PC-9 (cell line): ENCODE data around the gene ADAT2. TPM values are rescaled to one million over a fixed set of nuclear protein-coding genes. Genes with fewer than 3 reads are reported as not detected.
A peak's percentile ranks its signal among the peaks of the same experiment; 100 is the strongest.

Experiments
- BruUV-seq: library from RNA; stranded (reverse); fragments of 400-500 nt; replicated peaks from 2 replicates; lab custom pipeline; 2021; lab: Mats Ljungman, UMichigan
- CTCF ChIA-PET: fragments of 300-600 bp; sonication (Branson Sonifier 250); formaldehyde crosslinking; loops from one replicate; lab custom pipeline; 2022; ENCODE audit warnings: antibody characterized with exemption; lab: Charles Lee
- POLR2A ChIA-PET: fragments of 300-600 bp; sonication (Branson Sonifier 250); formaldehyde crosslinking; loops from one replicate; lab custom pipeline; 2022; ENCODE audit warnings: antibody characterized with exemption; ENCODE audit not compliant: unreplicated experiment; lab: Charles Lee
- DNase-seq, 2 experiments: peaks; one replicate each; pipeline versions ENCODE4 v3.0.0 to v3.0.0-alpha.2; 2015 to 2022; ENCODE audit warnings: mixed read lengths in 1 of 2
- H2AFZ ChIP-seq: fragments of 200-600 bp; sonication (generic); 2 replicates; pipeline ENCODE4 v1.8.1; 2017; ENCODE audit warnings: antibody characterized with exemption
- H3F3A ChIP-seq: fragments of 200-600 bp; sonication (generic); 2 replicates; pipeline ENCODE4 v1.8.1; 2017; ENCODE audit warnings: antibody characterized with exemption, mild to moderate bottlenecking, low read depth; ENCODE audit not compliant: insufficient read depth
- H3K27ac ChIP-seq: fragments of 200-600 bp; sonication (generic); 2 replicates; pipeline ENCODE4 v1.6.1; 2016; ENCODE audit warnings: mixed run types
- H3K27me3 ChIP-seq: fragments of 200-600 bp; sonication (generic); 2 replicates; pipeline ENCODE4 v1.6.1; 2016; ENCODE audit warnings: low read depth, mixed run types; ENCODE audit not compliant: insufficient read depth
- H3K36me3 ChIP-seq: fragments of 200-600 bp; sonication (generic); 2 replicates; pipeline ENCODE4 v1.6.1; 2016; ENCODE audit warnings: low read depth, mixed run types
- H3K4me1 ChIP-seq: fragments of 200-600 bp; sonication (generic); replicated peaks from 2 replicates; pipeline ENCODE4 v1.6.1; 2016; ENCODE audit warnings: mixed run types; ENCODE audit not compliant: insufficient read depth
- H3K4me2 ChIP-seq: fragments of 200-600 bp; sonication (generic); 2 replicates; pipeline ENCODE4 v1.6.1; 2017; ENCODE audit warnings: mixed run types
- H3K4me3 ChIP-seq: fragments of 200-600 bp; sonication (generic); 2 replicates; pipeline ENCODE4 v1.6.1; 2016; ENCODE audit warnings: mixed run types
- H3K79me2 ChIP-seq: fragments of 200-600 bp; sonication (generic); 2 replicates; pipeline ENCODE4 v1.6.1; 2017; ENCODE audit warnings: low read depth, mixed run types
- H3K9me2 ChIP-seq: fragments of 200-600 bp; sonication (generic); 2 replicates; pipeline ENCODE4 v1.8.1; 2017; ENCODE audit warnings: mild to moderate bottlenecking; ENCODE audit not compliant: insufficient read depth
- H3K9me3 ChIP-seq: fragments of 200-600 bp; sonication (generic); 2 replicates; pipeline ENCODE4 v1.8.1; 2016; ENCODE audit warnings: low read depth; ENCODE audit not compliant: insufficient read depth
- H4K20me1 ChIP-seq: fragments of 200-600 bp; sonication (generic); 2 replicates; pipeline ENCODE4 v1.8.1; 2017; ENCODE audit not compliant: insufficient read depth
- CTCF ChIP-seq: fragments of 200-600 bp; sonication (generic); conservative IDR thresholded peaks from 2 replicates; pipeline ENCODE4 v1.6.1; 2017; ENCODE audit warnings: mixed run types, antibody characterized with exemption, mild to moderate bottlenecking, moderate library complexity
- EZH2 ChIP-seq: fragments of 200-600 bp; sonication (generic); IDR thresholded peaks from 2 replicates; pipeline ENCODE4 v1.8.0; 2017; ENCODE audit warnings: antibody characterized with exemption, low read depth
- intact Hi-C: fragments of 100-400 bp; cut with micrococcal nuclease; formaldehyde crosslinking; loops from one replicate; pipeline ENCODE4 v1.10.0; 2022; ENCODE audit not compliant: unreplicated experiment
- total RNA-seq: library from RNA; stranded (reverse); gene quantifications from 2 replicates; pipeline ENCODE4 v1.2.3, GENCODE V29; 2021

Gene ADAT2
- total RNA-seq, 1 experiment from 2014 or later, result 5.5 TPM

- H3K4me3 ChIP-seq, result no peak overlapping the region
- no peaks in the 10 kb centered on the region for H3K79me2 ChIP-seq
- no peaks in the 10 kb centered on the region for H3F3A ChIP-seq
- TF ChIP-seq EZH2 (no peak), CTCF (no peak)
- no peaks in the 10 kb centered on the region for H3K9me2 ChIP-seq
- H3K27ac ChIP-seq, result no peak overlapping the region
- H4K20me1 ChIP-seq, result no peaks in the 10 kb centered on the region
- ChIA-PET POLR2A (no interaction called here), CTCF (no interaction called here)
- H3K27me3 ChIP-seq, result no peaks in the 10 kb centered on the region
- peaks cover 19% of the 10 kb centered on the region for H3K36me3 ChIP-seq
- no peak overlapping the region for H3K4me2 ChIP-seq
- no TSS peak for BruUV-seq
- no peak for DNase-seq
- H2AFZ ChIP-seq, result no peak overlapping the region
- H3K9me3 ChIP-seq, result no peaks in the 10 kb centered on the region
- intact Hi-C loops, result no loop called here
- H3K4me1 ChIP-seq, result 0 out of 2 replicates have a peak, but pooled peaks cover 4% of the 10 kb centered on the region
Observed at GRCh38 chr6:143465546-143465945, 15.1 kb upstream of the ADAT2 start.

- Histone ChIP-seq H3F3A (no peaks in the 10 kb centered on the region; the same call in 1 of the 2 replicates), H3K4me3 (peak overlapping the region; percentile 3; the same call in 1 of the 2 replicates), H3K36me3 (peaks cover 2% of the 10 kb centered on the region), H3K27ac (peak overlapping the region; percentile 28), H3K9me3 (no peaks in the 10 kb centered on the region), H4K20me1 (no peaks in the 10 kb centered on the region), H2AFZ (no peak overlapping the region), H3K4me1 (peaks cover 19% of the 10 kb centered on the region), H3K27me3 (no peaks in the 10 kb centered on the region), H3K9me2 (no peaks in the 10 kb centered on the region), H3K4me2 (peak overlapping the region; percentile 56), H3K79me2 (peaks cover 8% of the 10 kb centered on the region; the same call in 1 of the 2 replicates)
- BruUV-seq, result no TSS peak
- TF ChIP-seq EZH2, result no peak
- no peak for TF ChIP-seq CTCF
- intact Hi-C loops, result no loop called here
- POLR2A ChIA-PET, result interaction anchor here (0.5 kb wide), 1 partner anchor 1024 kb away, joined by 10 read pairs; no protein-coding TSS in a partner anchor
- CTCF ChIA-PET, result interaction anchor here (0.6 kb wide), 1 partner anchor 81 kb away, joined by 3 read pairs; no protein-coding TSS in a partner anchor
- DNase-seq, result peak in 1 of 2 experiments; percentile 69
Observed at GRCh38 chr6:143457563-143458359, 7.3 kb upstream of the ADAT2 start.

GRCh38 chr6:143451531-143451930 lies 1.0 kb upstream of the ADAT2 start:
- Histone ChIP-seq H3K36me3 (no peaks in the 10 kb centered on the region), H3K9me3 (no peaks in the 10 kb centered on the region), H3F3A (no peaks in the 10 kb centered on the region; the same call in 1 of the 2 replicates), H3K9me2 (no peaks in the 10 kb centered on the region), H3K79me2 (peaks cover 59% of the 10 kb centered on the region), H3K4me2 (peak overlapping the region; percentile 82), H3K27ac (peak overlapping the region; percentile 44), H2AFZ (peak overlapping the region; percentile 98), H3K4me1 (peaks cover 22% of the 10 kb centered on the region), H4K20me1 (no peaks in the 10 kb centered on the region), H3K4me3 (peak overlapping the region; percentile 77), H3K27me3 (no peaks in the 10 kb centered on the region)
- ChIA-PET POLR2A (no interaction called here), CTCF (no interaction called here)
- intact Hi-C loops, result loop anchor here (2.0 kb wide), 1 partner anchor 59 kb away; the partner anchor contains the start of gene FUCA2
- no TSS peak for BruUV-seq
- TF ChIP-seq CTCF (no peak), EZH2 (no peak)
- peak in 1 of 2 experiments; percentile 47 for DNase-seq
